NT2/D1 (cell line): ENCODE data around the gene SPRTN.

ENCODE experiments used
- DNase-seq: peaks from one replicate; pipeline ENCODE4 v3.0.0-alpha.2; 2011; ENCODE audit warnings: low read depth, low spot score
- H3K27me3 ChIP-seq: 2 replicates; pipeline ENCODE4 v1.6.0; 2011; ENCODE audit warnings: mild to moderate bottlenecking; ENCODE audit not compliant: insufficient read length, insufficient read depth
- H3K36me3 ChIP-seq: 2 replicates; pipeline ENCODE4 v1.6.1; 2011; ENCODE audit warnings: mild to moderate bottlenecking, low read length, mixed read lengths; ENCODE audit not compliant: insufficient read depth, insufficient read length
- H3K4me1 ChIP-seq: 2 replicates; pipeline ENCODE4 v1.5.1; 2011; ENCODE audit not compliant: insufficient read depth, insufficient read length
- H3K4me3 ChIP-seq: 2 replicates; pipeline ENCODE4 v1.5.1; 2011; ENCODE audit warnings: low read depth; ENCODE audit not compliant: insufficient read length
- H3K9ac ChIP-seq: 2 replicates; pipeline ENCODE4 v1.6.0; 2011; ENCODE audit warnings: low read depth; ENCODE audit not compliant: insufficient read length
- H3K9me3 ChIP-seq: 2 replicates; pipeline ENCODE4 v1.5.1; 2011; ENCODE audit warnings: mild to moderate bottlenecking, low read length; ENCODE audit not compliant: insufficient read depth
- SUZ12 ChIP-seq: IDR thresholded peaks from 2 replicates; pipeline ENCODE4 v1.6.1; 2011; ENCODE audit not compliant: insufficient read length, insufficient read depth; ENCODE audit errors: extremely low read depth
- YY1 ChIP-seq: IDR thresholded peaks from 2 replicates; pipeline ENCODE4 v1.6.1; 2011; ENCODE audit not compliant: insufficient read length, insufficient read depth
- ZNF274 ChIP-seq: IDR thresholded peaks from 2 replicates; pipeline ENCODE4 v1.6.1; 2011; ENCODE audit warnings: mild to moderate bottlenecking, low read depth, low read length

The SPRTN gene

DNA sequence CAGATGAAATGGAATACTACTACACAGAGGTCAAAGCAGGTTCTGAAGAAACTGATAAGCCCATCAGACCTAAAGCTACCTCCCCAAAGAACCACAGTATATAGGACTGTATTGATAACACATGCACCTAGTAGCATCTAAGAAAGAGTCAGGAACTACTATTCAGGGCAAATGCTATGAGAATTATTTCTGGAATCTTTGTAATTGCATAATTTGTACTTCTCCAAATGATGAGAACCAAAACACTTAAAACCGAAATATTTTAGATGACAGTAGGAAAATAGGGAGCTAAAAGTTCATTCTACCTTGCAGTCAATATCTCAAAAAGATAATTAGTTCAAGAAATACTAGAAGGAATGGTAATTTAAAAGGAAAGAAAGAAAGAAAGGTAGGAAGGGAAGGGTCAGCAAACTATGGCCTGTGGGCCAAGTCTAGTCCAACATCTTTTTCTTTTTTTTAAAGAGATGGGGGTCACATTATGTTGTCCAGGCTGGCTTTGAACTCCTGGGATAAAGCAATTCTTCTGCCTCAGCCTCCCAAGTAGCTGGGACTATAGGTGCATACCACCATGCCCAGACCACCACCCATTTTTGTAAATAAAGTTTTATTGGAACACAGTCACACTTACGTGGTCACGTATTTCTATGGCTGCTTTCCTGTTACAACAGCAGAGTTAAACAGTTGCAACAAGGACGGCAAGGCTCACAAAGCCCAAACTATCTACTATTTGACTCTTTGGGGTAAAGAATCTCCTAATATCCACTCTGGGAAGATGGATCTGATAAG is 60.0 kb downstream of the SPRTN start:
- Histone ChIP-seq H3K4me3 (no peak overlapping the region), H3K4me1 (no peaks in the 10 kb centered on the region), H3K9me3 (no peaks in the 10 kb centered on the region), H3K9ac (no peak overlapping the region), H3K27me3 (no peaks in the 10 kb centered on the region), H3K36me3 (no peaks in the 10 kb centered on the region)
- TF ChIP-seq ZNF274: no peak
- DNase-seq: no peak

DNA sequence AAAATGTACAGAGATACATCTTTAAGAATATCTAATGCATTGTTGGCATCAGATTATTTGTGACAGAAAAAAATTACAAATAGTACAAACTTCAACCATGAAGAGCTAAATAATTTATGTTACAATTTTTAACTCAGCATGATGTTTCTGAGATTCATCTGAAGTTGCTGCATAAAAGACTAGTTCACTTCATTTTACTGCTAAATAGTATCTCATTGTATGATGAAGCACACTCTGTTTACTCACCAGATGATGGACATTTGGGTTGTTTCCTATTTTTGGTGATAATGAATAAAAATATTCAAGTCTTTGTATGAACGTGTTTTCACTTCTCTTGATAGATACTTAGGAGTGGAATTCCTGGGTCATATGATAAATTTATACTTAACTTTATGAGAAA is 63.4 kb downstream of the SPRTN start:
- Histone ChIP-seq H3K4me1 (no peaks in the 10 kb centered on the region), H3K9ac (no peak overlapping the region), H3K27me3 (no peaks in the 10 kb centered on the region), H3K4me3 (no peak overlapping the region), H3K9me3 (no peaks in the 10 kb centered on the region), H3K36me3 (no peaks in the 10 kb centered on the region)
- no peak for TF ChIP-seq ZNF274
- TF ChIP-seq YY1: no peak
- no peak for TF ChIP-seq SUZ12
- DNase-seq: no peak

DNA sequence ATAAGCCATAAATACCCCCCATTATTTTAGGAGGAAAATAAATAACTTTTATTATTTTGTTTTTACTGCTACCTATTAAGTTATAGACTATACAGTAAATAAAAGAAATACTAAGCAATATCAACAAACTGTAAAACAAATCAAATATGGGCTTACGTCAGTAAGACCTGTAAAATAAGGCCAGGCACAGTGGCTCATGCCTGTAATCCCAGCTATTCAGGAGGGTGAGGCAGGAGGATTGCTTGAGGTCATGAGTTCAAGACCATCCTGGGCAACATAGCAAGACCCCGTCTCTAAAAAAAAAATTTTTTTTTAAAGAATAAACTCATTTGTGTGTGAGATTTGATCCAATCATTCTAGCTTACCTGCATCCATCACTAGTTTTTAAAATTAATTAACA is 66.2 kb downstream of the SPRTN start:
- Histone ChIP-seq H3K4me3 (no peak overlapping the region), H3K4me1 (no peaks in the 10 kb centered on the region), H3K36me3 (no peaks in the 10 kb centered on the region), H3K9me3 (no peaks in the 10 kb centered on the region), H3K9ac (no peak overlapping the region), H3K27me3 (no peaks in the 10 kb centered on the region)
- no peak for TF ChIP-seq YY1
- TF ChIP-seq SUZ12: no peak
- TF ChIP-seq ZNF274: no peak
- DNase-seq: no peak
